GM06990 (cell line): ENCODE measurements around the gene HEPACAM.

Source experiments
- DNase-seq: peaks from one replicate; pipeline ENCODE4 v3.0.0-alpha.2; 2011; ENCODE audit not compliant: insufficient read length; ENCODE audit errors: extremely low read depth
- H3K27me3 ChIP-seq: replicated peaks from 2 replicates; pipeline ENCODE4 v1.6.0; 2011; ENCODE audit warnings: low read length; ENCODE audit not compliant: control insufficient read depth, insufficient read depth
- H3K36me3 ChIP-seq: 2 replicates; pipeline ENCODE4 v1.5.1; 2011; ENCODE audit warnings: low read length; ENCODE audit not compliant: control insufficient read depth, insufficient read depth
- H3K4me3 ChIP-seq: replicated peaks from 2 replicates; pipeline ENCODE4 v1.5.1; 2011; ENCODE audit warnings: low read depth, mild to moderate bottlenecking, control low read depth, low read length
- CTCF ChIP-seq: IDR thresholded peaks from 2 replicates; pipeline ENCODE4 v1.5.1; 2011; ENCODE audit warnings: low read length, control low read depth, mild to moderate bottlenecking, inconsistent platforms; ENCODE audit not compliant: insufficient read depth, poor library complexity, severe bottlenecking

The HEPACAM gene

GRCh38 chr11:124935548-124936514 lies at the start of gene HEPACAM:
Gene HEPACAM, minus strand, starts transcription at chr11:124936047. Its CDS starts 41 bp downstream, at chr11:124936006.
- Histone ChIP-seq H3K4me3 (no peak within 1 kb of the TSS), H3K27me3 (peaks cover 1% of the 10 kb centered on the region), H3K36me3 (no peaks in the 10 kb centered on the region)
- no peak for TF ChIP-seq CTCF
- DNase-seq, result no peak

GRCh38 chr11:124984512-124984854 lies 48.6 kb upstream of the HEPACAM start:
- TF ChIP-seq CTCF, result no peak
- Histone ChIP-seq H3K4me3 (no peak overlapping the region), H3K27me3 (no peaks in the 10 kb centered on the region), H3K36me3 (no peaks in the 10 kb centered on the region)
- DNase-seq, result no peak

DNA sequence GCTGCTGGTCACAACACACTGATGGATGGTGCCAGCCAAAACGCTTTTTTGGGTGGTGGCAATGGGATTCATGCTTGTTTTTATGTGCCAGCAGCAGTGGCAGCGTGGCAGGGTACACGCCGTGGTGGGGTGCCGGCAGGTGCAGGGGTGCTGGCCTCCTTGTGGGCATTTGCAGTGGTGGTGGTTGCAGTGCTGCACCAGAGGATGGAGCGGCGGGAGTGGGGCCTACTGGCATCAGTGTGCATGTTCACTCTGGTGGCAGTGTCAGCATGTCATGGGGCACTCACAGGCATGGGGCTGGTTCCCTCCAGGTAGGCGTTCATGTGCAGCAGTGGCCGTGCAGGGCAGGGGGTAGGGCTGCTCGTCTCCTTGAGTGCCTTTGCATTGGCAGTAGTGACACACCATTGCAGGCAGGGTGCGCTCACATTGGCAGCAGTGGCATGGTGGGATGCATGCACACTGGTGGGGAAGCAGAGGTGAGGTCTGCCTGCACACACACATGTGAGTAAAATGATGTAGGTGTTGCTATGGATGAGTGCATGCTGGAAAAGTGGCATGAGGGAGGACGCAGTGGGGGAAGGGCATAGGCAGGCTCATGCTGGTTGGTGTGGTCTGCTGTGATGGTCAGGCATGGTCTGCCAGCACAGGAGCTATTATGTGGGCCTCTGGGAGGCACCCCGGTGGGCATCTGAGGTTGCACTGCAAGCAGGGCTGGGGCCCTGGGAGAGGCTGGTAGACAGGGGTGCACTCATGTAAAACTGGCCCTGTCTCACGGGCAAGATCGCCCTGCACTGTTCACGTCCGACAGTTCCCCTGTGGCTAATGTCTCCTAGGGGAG lies 48.0 kb upstream of the HEPACAM start:
- H3K27me3 ChIP-seq, result no peaks in the 10 kb centered on the region
- H3K36me3 ChIP-seq, result no peaks in the 10 kb centered on the region
- TF ChIP-seq CTCF, result no peak
- H3K4me3 ChIP-seq, result no peak overlapping the region
- no peak for DNase-seq

DNA sequence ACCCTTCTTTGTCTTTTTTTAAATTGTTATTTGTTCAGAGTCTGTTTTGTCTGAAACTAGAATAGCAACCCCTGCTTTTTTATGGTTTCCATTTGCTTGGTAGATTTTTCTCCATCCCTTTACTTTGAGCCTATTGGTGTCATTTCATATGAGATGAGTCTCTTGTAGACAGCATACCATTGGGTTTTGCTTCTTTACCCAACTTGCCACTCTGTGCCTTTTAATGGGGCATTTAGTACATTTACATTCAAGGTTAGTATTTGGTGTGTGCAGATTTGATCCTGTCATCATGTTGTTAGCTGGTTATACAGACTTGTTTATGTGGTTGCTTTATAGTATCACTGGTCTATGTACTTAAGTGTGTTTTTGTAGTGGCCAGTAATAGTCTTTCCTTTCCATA lies 46.2 kb upstream of the HEPACAM start:
- no peak for DNase-seq
- no peak overlapping the region for H3K4me3 ChIP-seq

DNA sequence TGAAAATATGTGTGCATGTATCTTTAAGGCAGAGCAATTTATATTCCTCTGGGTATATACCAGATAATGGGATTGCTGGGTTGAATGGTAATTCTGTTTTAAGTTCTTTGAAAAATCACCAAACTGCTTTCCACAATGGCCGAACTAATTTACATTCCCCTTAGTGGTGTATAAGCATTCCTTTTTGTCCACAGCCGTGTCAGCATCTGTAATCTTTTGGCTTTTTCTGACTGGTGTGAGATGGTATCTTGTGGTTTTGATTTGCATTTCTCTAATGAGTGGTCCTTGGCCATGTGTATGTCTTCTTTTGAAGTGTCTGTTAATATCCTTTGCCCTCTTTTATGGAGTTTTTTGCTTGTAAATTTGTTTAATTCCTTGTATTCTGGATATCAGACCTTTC lies 42.5 kb upstream of the HEPACAM start:
- H3K36me3 ChIP-seq, result no peaks in the 10 kb centered on the region
- TF ChIP-seq CTCF, result no peak
- no peak overlapping the region for H3K4me3 ChIP-seq
- DNase-seq, result no peak
- no peaks in the 10 kb centered on the region for H3K27me3 ChIP-seq

More for the DNA sequence above, 46.2 kb upstream of the HEPACAM start:
- TF ChIP-seq CTCF, result no peak
- Histone ChIP-seq H3K36me3 (no peaks in the 10 kb centered on the region), H3K27me3 (no peaks in the 10 kb centered on the region)
